NCI-H1694 treated with DMSO at 0.1 percent for 48 hours (cell line): ENCODE measurements around the gene BRD2.

Source experiments
- DNase-seq: peaks from one replicate; lab custom pipeline; 2025; lab: John Stamatoyannopoulos, UW

The BRD2 gene

DNA sequence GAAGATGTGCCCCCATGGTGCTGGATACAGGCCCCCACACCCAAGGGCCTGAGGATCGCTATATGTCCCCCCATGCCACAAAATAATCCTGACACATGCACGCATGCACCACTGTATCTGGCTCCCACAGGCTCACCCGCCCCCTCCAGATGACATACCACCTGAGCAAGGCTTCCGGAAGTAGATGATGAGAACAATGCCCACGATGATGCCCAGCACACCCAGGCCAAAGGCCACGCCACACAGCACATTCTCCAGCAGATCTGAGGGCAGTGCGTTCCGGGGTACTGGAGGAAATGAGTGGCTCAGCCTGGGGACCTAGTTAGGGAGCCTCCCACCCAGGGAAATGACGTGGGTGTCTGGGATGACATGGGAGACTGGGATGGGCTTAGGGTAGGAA is 19.3 kb upstream of the BRD2 start:
- no peak for DNase-seq

DNA sequence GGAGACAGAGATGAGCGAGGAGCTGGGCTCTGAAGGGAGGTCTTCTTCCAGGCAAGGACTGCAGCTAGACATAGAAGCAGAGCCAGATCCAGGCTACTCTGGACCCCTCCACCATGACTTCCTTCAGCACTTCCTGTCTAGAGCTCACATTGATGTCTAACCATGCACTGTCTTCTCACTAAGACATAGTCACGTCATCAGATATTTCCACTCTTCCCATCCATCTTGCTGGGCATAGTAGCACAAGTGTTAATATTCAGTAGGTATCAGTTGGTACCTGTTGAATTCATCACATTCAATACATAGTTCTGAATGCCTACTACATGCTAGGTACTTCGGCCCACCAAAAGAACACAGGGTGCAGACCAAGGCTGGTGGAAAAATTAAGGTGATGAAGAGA is 18.4 kb upstream of the BRD2 start:
- no peak for DNase-seq

DNA sequence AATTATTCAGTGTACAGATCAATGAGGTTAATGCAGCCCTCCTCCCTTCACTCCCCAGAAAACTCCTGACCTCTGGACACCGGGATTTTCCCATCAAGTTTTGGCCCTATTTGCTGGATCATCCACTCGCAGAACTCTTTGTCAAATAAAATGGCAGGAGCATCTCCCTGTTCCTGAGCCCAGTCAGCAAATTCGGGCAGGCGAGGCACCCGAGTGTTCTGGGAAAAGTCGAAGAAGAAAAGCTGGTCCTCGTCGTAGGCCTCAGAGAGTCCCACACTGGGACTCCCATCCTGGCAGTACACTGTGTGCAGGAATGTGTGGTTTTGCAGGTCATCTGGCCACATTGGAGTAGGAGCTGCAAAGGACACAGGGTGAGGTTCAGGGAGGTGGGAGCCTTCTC is 17.9 kb upstream of the BRD2 start:
- no peak for DNase-seq

DNA sequence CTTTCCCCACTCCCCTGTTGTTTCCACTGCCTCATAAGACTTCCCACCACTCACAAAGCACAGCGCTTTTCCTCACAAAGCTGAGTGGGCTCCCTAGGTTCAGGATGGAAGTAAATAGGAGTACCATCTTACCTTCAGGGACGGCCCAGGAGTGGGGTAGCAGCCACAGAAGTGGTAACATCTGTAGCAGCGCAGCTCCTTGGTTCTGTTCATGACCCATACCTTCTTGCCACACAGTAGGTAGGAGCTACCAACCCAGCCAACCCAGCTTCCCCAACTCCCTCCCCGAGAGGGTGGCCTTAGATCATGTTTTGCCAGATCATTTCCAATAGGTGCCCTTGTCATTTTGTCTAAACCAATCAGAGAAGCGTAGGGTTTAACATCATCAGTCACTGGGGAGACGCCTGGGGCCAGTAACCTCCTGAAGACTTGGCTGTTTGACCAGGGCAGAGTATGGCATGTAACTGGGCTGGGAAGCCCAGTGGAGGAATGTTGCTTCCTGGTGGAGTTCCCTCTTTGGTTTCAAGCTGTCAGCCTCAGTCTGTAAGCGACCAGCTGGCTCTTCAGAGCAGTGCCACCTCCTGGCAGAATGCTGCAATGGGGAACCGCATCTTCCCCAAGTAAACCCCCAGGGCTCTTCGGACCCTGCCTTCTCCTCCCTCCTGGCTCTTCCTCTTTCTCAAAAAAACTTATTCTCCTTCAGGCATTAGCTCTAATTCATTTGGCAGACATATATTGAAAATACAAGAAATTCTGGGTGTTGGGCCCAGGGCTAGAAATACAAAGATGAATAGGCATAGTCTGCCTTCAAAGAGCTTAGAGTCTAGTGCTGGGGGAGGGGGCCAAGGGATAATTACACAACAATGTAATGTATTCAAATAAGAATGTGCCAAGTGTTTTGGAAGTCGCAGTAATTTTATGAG is 15.3 kb upstream of the BRD2 start, which contains the start of gene HLA-DMA:
Gene HLA-DMA, minus strand, starts transcription at position 281 of the 923 bp plus-strand sequence. Its CDS starts 61 bp downstream, at position 220.
- peak; percentile 17 for DNase-seq

DNA sequence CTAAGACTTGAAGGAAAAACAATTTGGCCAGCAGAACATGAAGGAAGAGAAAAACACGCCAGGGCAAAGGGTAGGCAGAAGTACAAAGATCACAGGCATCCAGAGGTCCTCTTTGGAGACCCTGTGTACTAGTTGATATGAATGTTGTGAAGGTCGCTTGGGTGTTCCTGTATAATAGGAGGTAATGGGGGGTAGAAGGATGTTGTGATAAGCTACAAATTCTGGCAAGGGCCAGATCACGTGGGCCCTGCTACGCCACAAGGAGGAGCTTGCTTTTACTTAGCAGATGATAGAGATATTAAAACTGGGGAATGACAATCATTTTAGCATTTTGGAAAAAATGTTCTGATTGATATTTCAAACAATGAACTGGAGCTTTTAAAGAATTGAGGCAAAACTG is 14.6 kb upstream of the BRD2 start:
- DNase-seq, result no peak

DNA sequence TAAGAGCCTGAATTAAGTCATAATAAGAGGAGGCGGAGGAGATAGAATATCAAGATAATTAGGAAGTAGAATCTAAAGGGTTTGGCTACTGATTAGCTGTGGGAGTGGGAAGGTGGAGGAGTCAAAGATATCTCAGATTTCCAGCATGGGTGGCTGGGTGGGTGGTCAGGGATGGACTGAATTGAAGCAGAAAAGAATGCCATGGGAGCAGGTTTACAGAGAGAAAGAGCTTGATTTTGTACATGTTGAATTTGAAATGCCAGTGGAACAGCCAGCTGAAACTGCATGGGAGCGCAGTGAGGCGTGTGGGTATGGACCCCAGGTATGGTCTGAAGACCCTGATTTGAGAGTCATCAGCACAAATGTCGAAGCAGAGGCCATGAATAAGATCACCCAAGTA is 14.1 kb upstream of the BRD2 start:
- DNase-seq, result no peak

DNA sequence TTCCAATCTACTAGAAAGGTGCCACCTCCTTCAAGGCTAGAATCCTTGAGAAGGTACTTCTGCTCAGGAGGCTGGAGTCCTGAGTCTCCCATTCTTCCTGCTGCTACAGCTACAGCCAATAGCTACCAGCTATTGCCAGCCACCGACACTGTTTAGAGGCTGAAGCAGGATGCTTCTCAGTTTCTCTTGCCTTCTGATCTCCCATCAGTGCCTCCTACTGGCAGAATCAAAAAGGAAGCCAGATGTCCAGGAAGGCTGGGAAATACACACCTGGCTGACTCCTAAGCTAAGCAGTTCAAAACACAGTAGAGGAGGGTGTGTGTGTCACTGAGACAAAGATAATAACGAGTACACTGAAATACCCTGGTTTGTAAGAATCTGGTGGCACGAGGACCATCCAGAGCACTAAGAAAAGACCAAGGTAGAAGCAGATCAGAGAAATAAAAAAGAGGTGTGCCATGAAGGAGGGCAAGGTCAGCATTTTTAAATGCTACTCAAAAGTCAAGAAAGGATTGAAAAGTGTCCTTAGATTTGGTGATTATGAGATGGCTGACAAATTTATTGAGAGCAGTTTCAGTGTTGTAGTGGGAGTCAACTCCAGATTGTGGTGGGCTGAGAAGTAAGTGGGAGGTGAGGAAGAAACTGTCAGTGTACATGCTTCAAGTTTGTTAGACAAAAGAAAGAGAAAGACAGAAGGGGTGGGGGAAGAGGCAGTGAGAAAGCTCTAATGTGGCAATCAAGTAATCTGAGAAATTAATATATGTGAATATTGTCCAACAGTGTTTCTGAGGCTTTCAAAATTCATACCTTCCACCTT is 13.2 kb upstream of the BRD2 start:
- no peak for DNase-seq

DNA sequence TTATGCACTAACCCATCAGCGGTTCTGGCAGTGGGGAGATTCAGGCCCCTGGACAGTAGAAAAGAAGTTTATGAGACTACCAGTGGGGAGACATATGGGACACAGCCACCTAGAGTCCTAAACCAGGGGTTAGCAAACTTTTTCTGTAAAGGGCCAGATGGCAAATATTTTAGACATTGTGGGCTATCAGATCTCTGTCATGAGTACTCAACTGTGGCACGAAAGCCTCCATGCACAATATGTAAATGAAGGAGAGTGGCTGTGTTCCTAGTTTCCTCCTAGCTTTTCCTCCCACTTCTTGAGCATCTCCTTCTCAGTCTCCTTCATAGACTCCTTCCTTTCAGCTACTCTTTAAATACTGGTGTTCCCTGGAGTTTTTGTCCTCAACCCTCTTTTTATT is 12.2 kb upstream of the BRD2 start:
- no peak for DNase-seq

DNA sequence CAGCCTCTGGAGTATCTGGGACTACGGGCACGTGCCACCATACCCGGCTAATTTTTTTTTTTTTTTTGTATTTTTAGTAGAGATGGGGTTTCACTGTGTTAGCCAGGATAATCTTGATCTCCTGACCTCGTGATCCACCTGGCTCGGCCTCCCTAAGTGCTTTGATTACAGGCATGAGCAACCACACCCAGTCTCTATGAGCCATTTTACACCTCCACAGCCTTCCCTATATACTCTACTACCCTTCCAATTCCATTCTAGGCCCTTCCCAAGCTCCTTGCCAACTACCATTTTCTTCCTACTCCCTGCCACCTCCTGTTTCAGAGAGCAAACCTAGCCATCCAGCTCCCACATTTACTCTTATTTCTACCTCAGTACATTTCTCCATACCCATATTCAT is 7.8 kb upstream of the BRD2 start:
- DNase-seq, result no peak

DNA sequence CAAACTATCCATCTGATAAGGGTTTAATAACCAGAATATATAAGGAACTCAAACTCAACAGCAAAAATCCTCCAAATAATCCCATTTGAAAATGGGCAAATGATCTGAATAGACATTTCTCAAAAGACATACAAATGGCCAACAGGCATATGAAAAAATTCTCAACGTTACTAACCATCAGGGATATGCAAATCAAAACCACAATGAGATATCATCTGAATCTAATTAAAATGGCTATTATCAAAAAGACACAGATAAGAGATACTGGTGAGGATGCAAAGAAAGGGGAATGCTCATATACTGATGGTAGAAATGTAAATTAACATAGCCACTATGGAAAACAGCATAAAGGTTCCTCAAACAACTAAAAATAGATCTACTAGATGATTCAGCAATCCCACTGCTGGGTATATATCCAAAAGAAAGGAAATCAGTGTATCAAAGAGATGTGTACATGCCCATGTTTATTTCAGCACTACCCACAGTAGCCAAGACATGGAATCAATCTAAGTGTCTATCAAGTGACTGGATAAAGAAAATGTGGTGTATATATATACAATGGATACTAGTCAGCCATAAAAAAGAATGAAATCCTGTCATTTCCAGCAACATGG is 6.1 kb upstream of the BRD2 start:
- no peak for DNase-seq

DNA sequence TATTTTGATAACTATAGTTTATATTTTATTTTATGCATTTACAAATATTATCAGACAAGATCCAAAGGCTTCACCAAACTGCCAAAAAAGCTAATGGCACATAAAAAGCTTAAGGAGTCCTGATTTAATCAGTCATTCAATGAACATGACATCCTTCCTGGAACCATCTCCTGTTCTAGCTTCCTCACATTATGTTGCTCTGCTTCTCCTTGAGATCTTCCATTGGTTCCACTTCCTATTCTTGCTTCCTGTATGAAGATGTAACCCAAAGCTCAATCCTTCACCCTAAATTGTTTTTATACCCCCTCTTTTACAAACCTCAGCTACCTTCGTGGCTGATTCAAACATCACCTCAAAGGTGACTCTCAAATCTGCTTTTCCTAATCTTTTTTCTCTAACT is 4.5 kb upstream of the BRD2 start:
- no peak for DNase-seq

DNA sequence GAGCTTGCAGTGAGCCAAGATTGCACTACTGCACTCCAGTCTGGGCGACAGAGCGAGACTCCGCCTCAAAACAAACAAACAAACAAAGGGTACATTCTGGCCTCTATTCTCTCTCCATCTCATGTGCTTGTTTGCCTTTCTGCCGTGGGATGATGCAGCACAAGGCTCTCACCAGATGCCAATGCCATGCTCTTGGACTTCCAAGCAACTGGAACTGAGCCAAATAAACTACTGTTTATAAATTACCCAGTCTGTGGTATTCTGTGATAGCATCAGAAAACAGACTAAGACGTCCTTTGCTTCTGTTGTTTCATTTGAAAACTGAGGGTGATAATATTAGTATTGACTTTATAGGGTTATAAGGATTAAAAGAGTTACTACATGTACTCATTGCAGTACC is 3.6 kb upstream of the BRD2 start:
- no peak for DNase-seq

DNA sequence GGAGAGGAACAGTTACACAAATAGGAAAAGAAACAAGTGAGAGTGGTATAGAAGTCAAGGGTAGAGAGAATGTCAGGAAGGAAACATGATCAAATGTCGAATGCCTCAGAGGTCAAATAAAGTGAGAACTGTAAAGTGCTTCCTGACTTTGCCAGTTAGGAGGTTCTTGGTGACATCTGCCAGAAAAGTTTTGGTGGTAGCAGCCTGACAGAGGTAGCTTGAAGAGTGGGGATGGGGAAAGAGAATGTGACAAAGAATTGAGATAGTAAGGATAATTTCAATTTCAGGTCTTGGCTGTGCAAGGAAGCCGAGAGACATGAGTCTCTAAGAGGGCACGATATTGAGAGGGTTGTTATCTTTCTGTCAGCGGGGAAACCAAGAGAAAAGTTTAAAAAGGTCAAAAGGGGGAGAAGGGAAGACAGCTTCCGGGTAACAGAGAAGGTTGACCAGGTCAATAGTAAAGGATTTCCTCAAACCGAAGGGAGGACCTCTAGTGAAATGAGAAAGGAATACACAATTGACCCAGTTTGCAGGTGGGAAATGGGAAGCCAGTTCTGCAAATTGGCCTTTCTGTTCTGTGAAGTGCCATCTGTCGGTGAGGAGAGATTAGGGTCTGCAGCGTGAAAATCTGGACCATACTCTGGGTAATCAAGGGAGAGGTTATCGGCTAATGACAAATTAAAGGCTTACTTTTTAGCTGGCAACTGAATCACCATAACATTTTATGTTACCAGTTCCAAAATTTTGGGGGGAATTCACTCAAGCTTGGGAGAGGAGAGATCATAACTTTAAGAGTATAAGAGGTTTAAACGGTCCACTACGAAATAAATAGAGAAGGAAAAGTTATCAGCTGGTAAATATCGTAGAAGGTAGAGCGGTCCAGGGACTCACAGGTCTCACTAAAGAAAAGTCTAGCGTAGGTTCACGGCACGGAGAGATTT is 973 bp upstream of the BRD2 start:
- DNase-seq, result peak; percentile 59

DNA sequence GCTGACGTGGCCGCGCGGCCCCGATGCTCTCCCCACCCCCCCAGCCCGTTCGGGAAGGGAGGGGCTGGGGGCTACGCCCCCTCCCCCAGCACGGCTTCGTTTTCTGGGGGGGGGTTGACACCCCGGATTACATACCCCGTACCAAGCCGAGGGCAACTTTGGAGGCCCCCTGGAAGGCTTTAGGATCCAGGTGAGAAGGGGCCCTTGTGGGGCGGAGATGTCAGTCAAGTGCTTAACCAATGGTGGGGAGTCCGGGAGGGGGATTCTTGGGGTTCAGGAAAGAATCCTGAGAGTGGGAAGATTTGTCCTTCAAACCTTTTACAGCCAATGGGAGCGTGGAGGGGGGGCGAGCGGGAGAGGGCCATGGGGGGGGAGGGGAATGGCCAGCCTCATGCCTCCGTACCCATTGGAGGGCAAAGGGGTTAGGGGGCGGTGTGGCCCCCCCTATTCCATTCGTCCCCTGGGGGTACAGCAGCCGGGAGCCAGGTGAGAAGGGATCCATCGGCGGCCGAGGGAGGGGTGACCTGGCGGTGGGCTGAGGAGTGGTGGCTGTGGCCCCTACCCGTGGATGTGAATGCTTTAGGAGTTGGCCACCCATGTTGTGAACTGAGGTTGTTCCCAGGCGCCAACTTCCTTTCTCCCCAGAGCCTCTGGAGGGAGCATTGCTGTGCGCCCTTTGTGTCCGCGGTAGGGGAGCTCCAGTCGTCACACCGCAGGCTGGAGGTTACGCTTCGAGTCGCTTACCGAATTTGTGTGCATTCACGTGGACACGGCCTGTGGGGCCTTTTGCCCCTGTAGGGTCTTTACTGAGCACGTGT is 682 bp downstream of the BRD2 start:
- peak; percentile 69 for DNase-seq

DNA sequence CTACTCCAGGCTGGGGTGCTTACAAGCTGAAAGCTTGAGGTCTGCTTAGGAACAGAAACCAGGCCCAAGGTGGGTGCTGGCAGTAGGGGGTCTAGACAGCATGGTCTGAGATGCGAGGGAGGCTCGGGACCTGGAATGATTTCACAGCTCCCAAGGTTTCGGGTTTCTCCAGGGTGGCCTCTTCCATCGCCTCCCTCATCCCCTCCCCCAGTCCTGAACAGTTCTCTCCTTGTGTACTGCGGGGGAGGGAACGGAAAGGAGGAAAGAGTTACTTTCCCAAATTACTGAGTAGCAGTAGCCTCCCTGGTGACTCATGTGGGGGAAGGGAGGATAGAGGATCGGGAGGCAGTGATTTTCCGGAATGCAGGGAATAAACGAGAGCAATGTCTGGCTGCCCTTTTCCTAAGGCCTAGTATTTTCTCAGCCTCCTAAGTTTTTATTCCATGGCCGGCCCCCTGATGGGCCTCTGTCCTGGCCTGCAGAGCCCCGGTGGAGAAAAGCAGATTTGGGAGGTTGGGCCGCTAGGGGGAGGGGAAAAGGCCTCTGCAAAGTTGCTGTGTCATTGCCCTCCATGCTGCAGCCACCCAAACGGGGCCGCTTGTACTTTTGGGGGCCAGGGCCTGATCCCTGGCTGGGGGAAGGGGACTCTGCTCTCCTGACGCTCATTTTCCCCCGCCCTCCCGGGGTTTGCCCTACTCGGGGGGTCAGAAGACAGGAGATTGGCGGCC is 1.5 kb downstream of the BRD2 start:
- DNase-seq, result peak; percentile 51

DNA sequence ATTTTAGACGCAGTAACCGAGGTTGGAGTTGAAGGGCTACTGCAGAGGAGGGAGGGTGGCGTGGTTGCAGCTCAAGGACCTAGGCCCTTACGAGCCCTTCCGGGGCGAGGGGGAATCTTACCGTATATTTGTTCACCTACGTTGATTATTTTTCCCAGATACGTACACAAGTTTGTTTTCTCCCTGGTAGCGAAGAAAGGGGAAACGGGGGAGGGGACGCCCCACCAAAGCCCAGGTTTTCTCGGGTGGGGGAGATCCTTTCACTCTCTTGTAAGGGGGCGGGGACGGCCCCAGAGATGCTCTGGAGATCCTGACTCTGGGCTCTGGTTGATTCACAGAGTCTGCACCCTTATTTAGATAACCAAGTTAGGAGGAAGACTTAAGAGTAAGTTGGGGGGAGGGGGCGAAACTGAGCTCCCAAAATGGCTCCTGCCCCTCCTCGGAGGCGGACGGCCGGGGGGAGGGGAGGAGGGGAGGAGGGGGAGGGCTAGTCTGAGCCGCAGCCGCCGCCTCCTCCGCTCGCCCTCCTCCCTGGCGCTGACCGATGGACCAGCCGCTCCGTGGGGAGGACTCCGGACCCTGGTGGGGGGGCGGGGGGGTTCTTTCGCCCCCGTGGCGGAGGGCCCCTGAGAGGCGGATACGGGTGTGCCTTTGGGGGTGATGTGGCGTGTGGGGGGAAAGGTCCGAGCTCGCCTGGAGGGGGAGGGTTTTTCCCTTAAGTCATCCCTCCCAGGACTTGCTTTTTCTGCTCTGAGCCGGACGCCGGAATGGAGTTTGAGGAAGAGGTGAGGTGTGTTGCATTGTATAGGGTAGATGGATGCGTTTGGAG is 2.2 kb downstream of the BRD2 start:
- DNase-seq, result peak; percentile 23

DNA sequence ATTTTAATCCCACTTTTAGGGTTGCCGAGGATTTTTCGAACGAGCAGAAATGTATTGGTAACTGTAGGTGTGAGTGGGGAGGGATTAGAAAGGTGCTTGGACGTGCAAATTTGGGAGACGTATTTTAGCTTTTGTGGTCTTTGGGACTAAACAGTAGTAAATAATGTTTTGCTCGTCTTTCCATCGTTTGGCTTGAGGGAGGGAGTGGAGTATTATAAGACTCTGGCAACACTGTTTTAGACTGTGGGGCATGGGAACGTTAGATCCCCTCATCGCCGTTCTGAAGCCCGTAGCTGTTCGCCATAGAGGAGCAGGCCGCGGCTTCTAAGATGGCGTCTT is 2.8 kb downstream of the BRD2 start:
- DNase-seq, result no peak

DNA sequence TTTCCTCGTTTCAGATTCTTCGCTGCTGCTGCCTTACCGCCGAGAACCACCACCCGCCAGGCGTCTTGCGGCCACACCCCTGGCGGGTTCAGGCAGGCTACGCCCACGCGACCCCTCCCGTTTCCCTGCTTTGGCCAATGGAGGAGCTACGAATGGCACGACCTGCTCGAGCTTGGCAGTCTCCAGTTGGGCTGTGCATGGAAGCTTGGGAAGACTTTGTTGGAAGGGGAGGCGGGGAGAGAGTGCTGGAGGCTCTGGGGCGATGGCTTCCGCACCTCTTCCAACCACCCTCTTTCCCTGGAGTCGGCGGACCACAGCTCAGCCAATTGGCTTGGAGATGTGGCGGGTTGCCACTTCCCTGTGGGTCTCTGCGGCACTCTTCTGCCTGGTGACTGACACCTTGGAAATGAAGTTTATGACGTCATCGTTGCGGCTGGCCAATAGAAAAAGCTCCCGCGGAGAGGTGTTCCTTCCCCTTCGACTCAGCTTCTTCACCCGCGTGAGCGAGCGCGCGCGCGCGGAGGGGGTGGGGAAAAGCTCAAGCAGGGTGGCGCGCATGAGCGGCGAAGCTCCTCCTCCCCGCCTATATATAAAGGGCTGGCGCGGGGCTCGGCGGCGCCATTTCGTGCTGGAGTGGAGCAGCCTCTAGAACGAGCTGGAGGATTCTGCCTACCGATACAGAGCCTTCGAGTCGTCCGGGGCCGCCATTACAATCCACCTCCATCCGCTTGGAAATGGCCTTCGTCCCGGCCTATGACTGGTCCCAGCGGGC is 3.4 kb downstream of the BRD2 start:
- peak; percentile 97 for DNase-seq
